Measurements from ENCODE around the gene HOMER3.

GRCh38 chr19:18954094-18954493, 13.1 kb upstream of the HOMER3 start:
- TF ChIP-seq CTCF (IDR thresholded peaks at IDR 0.05) (no peak), POLR2A (IDR thresholded peaks at IDR 0.05) (no peak), POLR2AphosphoS5 (IDR thresholded peaks at IDR 0.05; ENCODE audit: insufficient read depth in 1 of 2, low read depth in 1 of 2) (no peak)

All from vagina (tissue), 2 donors.